Muscle layer of duodenum (tissue), 2 donors: ENCODE results near the gene DNMT3B.
"Not testable (repeated sequence)": the region's sequence is repeated elsewhere in the genome, so short reads cannot be mapped to it uniquely, and the experiment has no call there.

Experiments
- H3K27ac ChIP-seq: one replicate; pipeline ENCODE4 v1.7.0; 2013; ENCODE audit warnings: mild to moderate bottlenecking, low read length
- H3K27me3 ChIP-seq: one replicate; pipeline ENCODE4 v1.7.0; 2013; ENCODE audit warnings: low read depth, mild to moderate bottlenecking, control low read depth, low read length
- H3K36me3 ChIP-seq, 2 donors: one replicate each; pipeline ENCODE4 v1.7.0; 2013; ENCODE audit warnings: low read length in 2 of 2, control low read depth in 1 of 2, mild to moderate bottlenecking in 1 of 2; ENCODE audit not compliant: insufficient read depth in 2 of 2, control insufficient read depth in 1 of 2
- H3K4me1 ChIP-seq, 2 donors: one replicate each; pipeline ENCODE4 v1.7.0; 2013; ENCODE audit warnings: low read length in 2 of 2, mild to moderate bottlenecking in 2 of 2, control low read depth in 1 of 2, moderate library complexity in 1 of 2; ENCODE audit not compliant: insufficient read depth in 2 of 2, control insufficient read depth in 1 of 2
- H3K4me3 ChIP-seq, 2 donors: one replicate each; pipeline ENCODE4 v1.7.0; 2013; ENCODE audit warnings: low read length in 2 of 2, low read depth in 1 of 2, mild to moderate bottlenecking in 1 of 2
- H3K9me3 ChIP-seq, 2 donors: one replicate each; pipeline ENCODE4 v1.7.0; 2013; ENCODE audit warnings: low read length in 2 of 2, control low read depth in 1 of 2, mild to moderate bottlenecking in 1 of 2; ENCODE audit not compliant: control insufficient read depth in 1 of 2
- donor health status: healthy.

The DNMT3B gene

GRCh38 chr20:32761831-32762753 is at the start of gene DNMT3B:
Gene DNMT3B (plus strand): TSS chr20:32762385. CDS start chr20:32780324, 17,939 bp downstream.
- Histone ChIP-seq H3K4me3 (peak within 1 kb of the TSS; percentile 70 to 90), H3K9me3 (no peaks in the 10 kb centered on the region), H3K4me1 (peaks cover 0 to 16% of the 10 kb centered on the region in 2 donors), H3K27ac (no peak within 1 kb of the TSS), H3K27me3 (no peaks in the 10 kb centered on the region), H3K36me3 (no peaks in the 10 kb centered on the region)

GRCh38 chr20:32718749-32719348 is 43.3 kb upstream of the DNMT3B start:
- Histone ChIP-seq H3K9me3 (no peaks in the 10 kb centered on the region), H3K4me1 (no peaks in the 10 kb centered on the region), H3K27me3 (no peaks in the 10 kb centered on the region), H3K27ac (no peak overlapping the region), H3K4me3 (no peak overlapping the region), H3K36me3 (peaks cover 6 to 11% of the 10 kb centered on the region in 2 donors)

- H3K4me1 ChIP-seq: peaks cover 5 to 8% of the 10 kb centered on the region in 2 donors
- no peak overlapping the region for H3K4me3 ChIP-seq
- no peaks in the 10 kb centered on the region for H3K9me3 ChIP-seq
- no peak overlapping the region for H3K27ac ChIP-seq
- H3K36me3 ChIP-seq: peaks cover 8 to 21% of the 10 kb centered on the region in 2 donors
- H3K27me3 ChIP-seq: no peaks in the 10 kb centered on the region
Observed at GRCh38 chr20:32727683-32728082, 34.5 kb upstream of the DNMT3B start.

GRCh38 chr20:32728435-32728834 is 33.8 kb upstream of the DNMT3B start:
- not testable (repeated sequence) for H3K4me1 ChIP-seq, H3K9me3 ChIP-seq, H3K4me3 ChIP-seq, H3K27me3 ChIP-seq, H3K27ac ChIP-seq
- peaks cover 8 to 21% of the 10 kb centered on the region in 2 donors for H3K36me3 ChIP-seq

GRCh38 chr20:32729334-32729733 is 32.9 kb upstream of the DNMT3B start:
- H3K27me3 ChIP-seq, H3K4me3 ChIP-seq, H3K4me1 ChIP-seq, H3K9me3 ChIP-seq, H3K27ac ChIP-seq: not testable (repeated sequence)
- H3K36me3 ChIP-seq: peaks cover 8 to 21% of the 10 kb centered on the region in 2 donors

- Histone ChIP-seq H3K27me3 (no peaks in the 10 kb centered on the region), H3K9me3 (no peaks in the 10 kb centered on the region), H3K4me1 (peaks cover 5 to 8% of the 10 kb centered on the region in 2 donors), H3K36me3 (peaks cover 8 to 10% of the 10 kb centered on the region in 2 donors), H3K4me3 (no peak overlapping the region), H3K27ac (no peak overlapping the region)
Observed at GRCh38 chr20:32731882-32732266, 30.3 kb upstream of the DNMT3B start.

GRCh38 chr20:32737371-32738223 is 24.6 kb upstream of the DNMT3B start:
- H3K4me1 ChIP-seq: peaks cover 0 to 5% of the 10 kb centered on the region in 2 donors
- H3K36me3 ChIP-seq: no peaks in the 10 kb centered on the region
- no peaks in the 10 kb centered on the region for H3K27me3 ChIP-seq
- no peak overlapping the region for H3K27ac ChIP-seq
- H3K9me3 ChIP-seq: no peaks in the 10 kb centered on the region
- H3K4me3 ChIP-seq: no peak overlapping the region

GRCh38 chr20:32741151-32741550 is 21.0 kb upstream of the DNMT3B start:
- no peak overlapping the region for H3K27ac ChIP-seq
- H3K27me3 ChIP-seq: no peaks in the 10 kb centered on the region
- peaks cover 0 to 13% of the 10 kb centered on the region in 2 donors for H3K4me1 ChIP-seq
- H3K36me3 ChIP-seq: no peaks in the 10 kb centered on the region
- no peak overlapping the region for H3K4me3 ChIP-seq
- no peaks in the 10 kb centered on the region for H3K9me3 ChIP-seq

- peaks cover 0 to 13% of the 10 kb centered on the region in 2 donors for H3K4me1 ChIP-seq
- H3K27me3 ChIP-seq: no peaks in the 10 kb centered on the region
- H3K36me3 ChIP-seq: no peaks in the 10 kb centered on the region
- H3K9me3 ChIP-seq: no peaks in the 10 kb centered on the region
- H3K27ac ChIP-seq: peak overlapping the region; percentile 72
- peak overlapping the region; percentile 81 to 84 for H3K4me3 ChIP-seq
Observed at GRCh38 chr20:32742322-32743236, 19.6 kb upstream of the DNMT3B start.

- Histone ChIP-seq H3K27ac (peak within 1 kb of the TSS; percentile 72), H3K4me1 (peaks cover 0 to 13% of the 10 kb centered on the region in 2 donors), H3K27me3 (no peaks in the 10 kb centered on the region), H3K9me3 (no peaks in the 10 kb centered on the region), H3K4me3 (peak within 1 kb of the TSS; percentile 81 to 84), H3K36me3 (no peaks in the 10 kb centered on the region)
Observed at GRCh38 chr20:32743237-32744112, 18.7 kb upstream of the DNMT3B start, which contains the start of gene COMMD7. Gene COMMD7 (minus strand): TSS chr20:32743467. CDS start chr20:32743391, 76 bp downstream.
